DLD1 (cell line): ENCODE measurements around the gene NFE2L1.

ENCODE experiments used
- in situ Hi-C: cut with HindIII; loops from 2 replicates; pipeline ENCODE4 v1.10.0; 2017; ENCODE audit warnings: low sequenced_read_pairs

Gene NFE2L1

DNA sequence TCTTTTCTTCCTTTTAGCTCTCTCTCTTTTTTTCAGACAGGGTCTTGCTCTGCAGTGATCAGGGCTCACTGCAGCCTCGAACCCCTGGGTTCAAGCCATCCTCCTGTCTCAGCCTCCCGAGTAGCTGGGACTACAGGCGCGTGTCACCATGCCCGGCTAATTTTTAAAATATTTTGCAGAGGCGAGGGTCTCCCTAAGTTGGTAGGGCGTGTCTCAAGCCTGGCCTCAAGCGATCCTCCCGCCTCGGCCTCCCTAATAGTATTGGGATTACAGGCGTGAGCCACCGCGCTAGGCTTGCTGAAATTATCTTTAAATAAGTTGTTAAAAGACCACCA is 58.6 kb downstream of the NFE2L1 start:
- in situ Hi-C loops: no loop called here

DNA sequence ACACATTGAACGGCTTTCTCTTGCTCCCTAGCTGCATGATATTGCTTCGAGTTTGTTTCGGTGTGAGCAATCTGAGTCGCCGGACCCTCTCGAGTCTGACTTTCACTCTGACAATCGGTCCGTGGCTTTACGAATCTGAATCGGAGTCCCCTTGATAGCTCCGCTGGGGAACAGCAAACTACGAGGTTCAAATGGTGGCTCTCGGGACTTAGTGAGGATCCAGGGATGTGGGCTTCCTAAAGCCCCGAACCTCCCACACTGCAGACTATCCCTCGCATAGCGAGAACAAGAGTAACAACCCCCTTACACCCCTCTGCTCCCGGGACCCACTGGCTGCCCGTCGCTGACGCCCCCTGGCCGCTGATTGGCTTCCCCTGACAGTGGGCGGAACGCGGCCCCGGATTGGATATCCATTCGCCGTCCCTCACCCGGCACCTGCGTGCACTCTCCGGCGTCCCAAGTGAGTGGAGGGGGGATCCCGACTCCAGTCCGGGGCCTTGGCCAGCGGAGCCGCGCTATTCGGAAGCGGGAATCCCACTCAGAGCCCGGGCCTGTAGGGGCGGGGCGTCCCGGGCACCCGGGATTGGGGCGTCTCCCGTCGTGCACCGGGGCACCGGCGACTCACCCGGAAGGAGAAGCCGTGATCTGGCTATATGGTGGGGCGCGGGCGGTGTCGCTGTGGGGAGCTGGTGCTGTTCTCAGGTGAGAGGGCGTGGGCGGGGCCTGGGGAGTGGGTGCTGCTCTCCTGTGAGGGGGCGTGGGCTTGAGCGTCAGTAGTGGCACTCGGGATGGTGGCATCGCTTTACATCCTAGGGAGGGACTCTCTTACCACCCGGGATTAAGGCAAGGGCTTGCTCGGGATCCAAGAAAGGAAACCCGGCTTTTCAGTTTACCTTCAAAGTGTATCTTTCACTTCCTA is 59.2 kb downstream of the NFE2L1 start, which contains the start of gene SNX11:
Gene SNX11, plus strand, starts transcription at position 630 of the 919 bp plus-strand sequence. CDS start 4,278 bp downstream, outside the sequence.
- in situ Hi-C loops: no loop called here

DNA sequence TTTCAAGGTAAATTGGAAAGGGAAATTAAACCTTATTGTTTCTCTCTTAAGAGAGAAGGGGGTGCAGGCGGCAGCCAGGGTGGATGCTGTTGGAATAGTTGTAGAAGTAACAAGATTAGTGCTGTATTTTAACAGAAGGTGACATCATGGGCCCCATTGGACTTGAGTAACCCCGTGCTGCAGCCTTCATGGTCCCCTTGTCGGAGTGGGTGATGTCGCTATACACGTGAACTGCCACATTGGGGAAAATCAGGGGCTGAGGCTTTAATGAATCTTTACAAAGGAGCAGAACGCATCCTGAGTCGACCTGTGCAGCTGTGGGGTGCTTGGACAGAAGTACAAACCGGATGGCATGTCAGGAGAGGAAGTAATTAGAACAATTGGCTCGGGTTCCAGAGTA is 62.6 kb downstream of the NFE2L1 start:
- in situ Hi-C loops: no loop called here
